ENCODE results near the gene SFMBT2.

- TF ChIP-seq SUZ12 (IDR thresholded peaks at IDR 0.05): no peak
- TF ChIP-seq FOXK2 (IDR thresholded peaks at IDR 0.05): no peak
- TF ChIP-seq BHLHE40 (IDR thresholded peaks at IDR 0.05; ENCODE audit: borderline replicate concordance): no peak
- no peak for TF ChIP-seq TARDBP (IDR thresholded peaks at IDR 0.05)
- TF ChIP-seq HDGF (IDR thresholded peaks at IDR 0.05; ENCODE audit: borderline replicate concordance): no peak
- TF ChIP-seq FOXM1 (IDR thresholded peaks at IDR 0.05; ENCODE audit: borderline replicate concordance): no peak
- no peak for TF ChIP-seq FOXA1 (IDR thresholded peaks at IDR 0.05)
- no peak for TF ChIP-seq SP1 (IDR thresholded peaks at IDR 0.05)
- TF ChIP-seq ARNT (IDR thresholded peaks at IDR 0.05): no peak
- no peak for TF ChIP-seq ZNF384 (IDR thresholded peaks at IDR 0.05)
- TF ChIP-seq PKNOX1 (IDR thresholded peaks at IDR 0.05): no peak
- TF ChIP-seq NFRKB (IDR thresholded peaks at IDR 0.05): no peak
These were observed 38.3 kb downstream of the SFMBT2 start for GRCh38 chr10:7372504-7372903.

Data from HEK293T (cell line).